IPS DF 6.9 (cell line): ENCODE measurements around the gene GFOD1.

Source experiments
- DNase-seq: peaks from one replicate; pipeline ENCODE4 v3.0.0-alpha.2; 2013; ENCODE audit warnings: low read depth, low spot score
- H3K27ac ChIP-seq: one replicate; pipeline ENCODE4 v1.5.1; 2013; ENCODE audit warnings: low read length, control low read depth
- H3K27me3 ChIP-seq: 2 replicates; pipeline ENCODE4 v1.6.1; 2013; ENCODE audit warnings: mild to moderate bottlenecking, low read length; ENCODE audit not compliant: control insufficient read depth, insufficient read depth
- H3K36me3 ChIP-seq: 2 replicates; pipeline ENCODE4 v1.6.1; 2013; ENCODE audit warnings: low read length; ENCODE audit not compliant: control insufficient read depth, insufficient read depth
- H3K4me1 ChIP-seq: 2 replicates; pipeline ENCODE4 v1.6.1; 2013; ENCODE audit warnings: low read length; ENCODE audit not compliant: control insufficient read depth, insufficient read depth
- H3K4me3 ChIP-seq: 2 replicates; pipeline ENCODE4 v1.5.1; 2013; ENCODE audit warnings: mild to moderate bottlenecking, low read length
- H3K9me3 ChIP-seq: 2 replicates; pipeline ENCODE4 v1.6.1; 2013; ENCODE audit warnings: low read length, inconsistent platforms; ENCODE audit not compliant: control insufficient read depth, insufficient read depth
- WGBS: extraction: QIAGEN DNeasy Blood & Tissue Kit; methylation state at CpG from one replicate; pipeline ENCODE4 v1.1.7; 2013; ENCODE audit warnings: mixed read lengths, missing lambda C conversion rate; ENCODE audit not compliant: insufficient read length, insufficient coverage; 5-methylcytosine and 5-hydroxymethylcytosine counted together

The GFOD1 gene

GRCh38 chr6:13425270-13425873, 62.0 kb downstream of the GFOD1 start:
- H3K4me1 ChIP-seq = peaks cover 16% of the 10 kb centered on the region
- H3K9me3 ChIP-seq = no peaks in the 10 kb centered on the region
- no peaks in the 10 kb centered on the region for H3K36me3 ChIP-seq
- no CpG with 5 or more reads among the region's 3 CpGs for WGBS
- DNase-seq = no peak
- no peaks in the 10 kb centered on the region for H3K27me3 ChIP-seq
- H3K27ac ChIP-seq = no peak overlapping the region
- H3K4me3 ChIP-seq = no peak overlapping the region

GRCh38 chr6:13423252-13423651, 64.1 kb downstream of the GFOD1 start:
- H3K4me1 ChIP-seq = peaks cover 17% of the 10 kb centered on the region
- peak overlapping the region; percentile 41 for H3K27ac ChIP-seq
- no peaks in the 10 kb centered on the region for H3K36me3 ChIP-seq
- WGBS = no CpG with 5 or more reads among the region's 6 CpGs
- no peak overlapping the region for H3K4me3 ChIP-seq
- no peak for DNase-seq
- no peaks in the 10 kb centered on the region for H3K27me3 ChIP-seq
- no peaks in the 10 kb centered on the region for H3K9me3 ChIP-seq

- no CpG with 5 or more reads among the region's 5 CpGs for WGBS
- Histone ChIP-seq H3K27ac (peak overlapping the region; percentile 41), H3K4me3 (no peak overlapping the region), H3K36me3 (no peaks in the 10 kb centered on the region), H3K27me3 (no peaks in the 10 kb centered on the region), H3K9me3 (no peaks in the 10 kb centered on the region), H3K4me1 (peaks cover 15% of the 10 kb centered on the region)
- DNase-seq = peak; percentile 89
These were observed 64.6 kb downstream of the GFOD1 start for GRCh38 chr6:13422681-13423221.

- no peak overlapping the region for H3K4me3 ChIP-seq
- H3K4me1 ChIP-seq = peaks cover 15% of the 10 kb centered on the region
These were observed 65.9 kb downstream of the GFOD1 start for GRCh38 chr6:13421425-13422059.

GRCh38 chr6:13420269-13420668, 67.1 kb downstream of the GFOD1 start:
- H3K4me3 ChIP-seq = no peak overlapping the region

More at GRCh38 chr6:13421425-13422059, 65.9 kb downstream of the GFOD1 start:
- Histone ChIP-seq H3K36me3 (no peaks in the 10 kb centered on the region), H3K27ac (peak overlapping the region; percentile 78), H3K27me3 (no peaks in the 10 kb centered on the region), H3K9me3 (no peaks in the 10 kb centered on the region)
- WGBS = 100% methylated on average over 2 of the region's 10 CpGs
- DNase-seq = no peak

GRCh38 chr6:13419422-13420195, 67.8 kb downstream of the GFOD1 start:
- Histone ChIP-seq H3K27ac (no peak overlapping the region), H3K27me3 (no peaks in the 10 kb centered on the region), H3K4me1 (peaks cover 11% of the 10 kb centered on the region), H3K4me3 (no peak overlapping the region), H3K9me3 (no peaks in the 10 kb centered on the region), H3K36me3 (no peaks in the 10 kb centered on the region)
- no CpG with 5 or more reads among the region's 26 CpGs for WGBS
- no peak for DNase-seq

More at GRCh38 chr6:13420269-13420668, 67.1 kb downstream of the GFOD1 start:
- Histone ChIP-seq H3K27me3 (no peaks in the 10 kb centered on the region), H3K4me1 (peaks cover 11% of the 10 kb centered on the region), H3K9me3 (no peaks in the 10 kb centered on the region), H3K27ac (no peak overlapping the region), H3K36me3 (no peaks in the 10 kb centered on the region)
- DNase-seq = no peak
- WGBS = no CpG with 5 or more reads among the region's 6 CpGs

- no CpG with 5 or more reads among the region's 5 CpGs for WGBS
- peaks cover 11% of the 10 kb centered on the region for H3K4me1 ChIP-seq
- no peak overlapping the region for H3K27ac ChIP-seq
- no peaks in the 10 kb centered on the region for H3K36me3 ChIP-seq
- DNase-seq = no peak
- H3K4me3 ChIP-seq = no peak overlapping the region
- H3K27me3 ChIP-seq = no peaks in the 10 kb centered on the region
- no peaks in the 10 kb centered on the region for H3K9me3 ChIP-seq
These were observed 68.6 kb downstream of the GFOD1 start for GRCh38 chr6:13418844-13419243.

- WGBS = no CpG with 5 or more reads among the region's 2 CpGs
- no peak for DNase-seq
- H3K9me3 ChIP-seq = no peaks in the 10 kb centered on the region
- H3K4me3 ChIP-seq = no peak overlapping the region
- H3K36me3 ChIP-seq = no peaks in the 10 kb centered on the region
- H3K4me1 ChIP-seq = peaks cover 6% of the 10 kb centered on the region; the same call in 1 of the 2 replicates
- no peaks in the 10 kb centered on the region for H3K27me3 ChIP-seq
- H3K27ac ChIP-seq = no peak overlapping the region
These were observed 69.4 kb downstream of the GFOD1 start for GRCh38 chr6:13417954-13418353.

- H3K4me1 ChIP-seq = peaks cover 5% of the 10 kb centered on the region
- H3K36me3 ChIP-seq = no peaks in the 10 kb centered on the region
- H3K27me3 ChIP-seq = no peaks in the 10 kb centered on the region
- H3K9me3 ChIP-seq = no peaks in the 10 kb centered on the region
- no peak for DNase-seq
- no CpG with 5 or more reads among the region's 6 CpGs for WGBS
- H3K27ac ChIP-seq = no peak overlapping the region
- no peak overlapping the region for H3K4me3 ChIP-seq
These were observed 70.0 kb downstream of the GFOD1 start for GRCh38 chr6:13417431-13417830.

GRCh38 chr6:13415283-13415682, 72.1 kb downstream of the GFOD1 start:
- H3K27me3 ChIP-seq = no peaks in the 10 kb centered on the region
- peaks cover 3% of the 10 kb centered on the region; the same call in 1 of the 2 replicates for H3K4me1 ChIP-seq
- no peaks in the 10 kb centered on the region for H3K9me3 ChIP-seq
- no peak for DNase-seq
- H3K27ac ChIP-seq = no peak overlapping the region
- no peak overlapping the region for H3K4me3 ChIP-seq
- no peaks in the 10 kb centered on the region for H3K36me3 ChIP-seq
- WGBS = no CpG with 5 or more reads among the region's 5 CpGs
